KOPT-K1 (cell line): ENCODE results near the gene NEK1.

Experiments used
- H3K27ac ChIP-seq: fragments of 200-600 bp; sonication (generic); 2 replicates; pipeline ENCODE4 v1.5.1; 2016; ENCODE audit warnings: antibody characterized with exemption, mild to moderate bottlenecking, low read depth, low read length; ENCODE audit not compliant: poor library complexity, severe bottlenecking
- H3K36me3 ChIP-seq: fragments of 200-600 bp; sonication (generic); 2 replicates; pipeline ENCODE4 v1.5.1; 2017; ENCODE audit warnings: antibody characterized with exemption, mild to moderate bottlenecking, low read length, moderate library complexity; ENCODE audit not compliant: insufficient read depth
- H3K9me3 ChIP-seq: fragments of 200-600 bp; sonication (generic); 2 replicates; pipeline ENCODE4 v1.5.1; 2017; ENCODE audit warnings: antibody characterized with exemption, low read length, mild to moderate bottlenecking; ENCODE audit not compliant: insufficient read depth, poor library complexity, severe bottlenecking

The NEK1 gene

DNA sequence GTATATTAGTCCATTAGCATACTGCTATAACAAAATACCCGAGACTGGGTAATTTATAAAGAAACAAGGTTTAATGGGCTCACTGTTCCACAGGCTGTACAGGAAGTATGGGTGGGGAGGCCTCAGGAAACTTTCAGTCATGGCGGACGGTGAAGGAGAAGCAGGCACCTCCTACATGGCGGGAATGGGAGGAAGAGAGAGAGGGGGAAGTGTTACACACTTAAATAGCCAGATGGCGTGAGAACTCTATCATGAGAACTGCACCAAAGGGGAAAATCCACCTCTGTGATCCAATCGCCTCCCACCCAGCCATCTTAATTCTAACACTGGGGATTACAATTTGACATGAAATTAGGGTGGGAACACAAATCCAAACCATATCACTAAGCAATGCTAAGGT lies 242.7 kb downstream of the NEK1 start:
- Histone ChIP-seq H3K27ac (no peak overlapping the region), H3K9me3 (peaks cover 5% of the 10 kb centered on the region), H3K36me3 (no peaks in the 10 kb centered on the region)

DNA sequence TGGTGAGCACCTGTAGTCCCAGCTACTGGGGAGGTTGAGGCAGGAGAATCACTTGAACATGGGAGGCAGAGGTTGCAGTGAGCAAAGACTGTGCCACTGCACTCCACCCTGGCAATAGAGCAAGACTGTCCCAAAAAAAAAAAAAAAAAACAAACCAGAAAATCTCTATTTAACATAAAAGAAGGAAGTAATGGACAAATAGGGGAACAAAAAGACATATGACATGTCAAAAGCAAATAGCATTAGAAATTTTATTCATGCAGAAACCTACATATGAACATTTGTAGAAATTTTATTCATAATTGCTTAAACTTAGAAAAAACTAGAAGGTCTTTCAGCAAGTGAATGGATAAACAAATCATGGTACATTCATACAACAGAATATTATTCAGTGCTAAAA lies 244.6 kb downstream of the NEK1 start:
- Histone ChIP-seq H3K27ac (no peak overlapping the region), H3K9me3 (peaks cover 5% of the 10 kb centered on the region), H3K36me3 (no peaks in the 10 kb centered on the region)

DNA sequence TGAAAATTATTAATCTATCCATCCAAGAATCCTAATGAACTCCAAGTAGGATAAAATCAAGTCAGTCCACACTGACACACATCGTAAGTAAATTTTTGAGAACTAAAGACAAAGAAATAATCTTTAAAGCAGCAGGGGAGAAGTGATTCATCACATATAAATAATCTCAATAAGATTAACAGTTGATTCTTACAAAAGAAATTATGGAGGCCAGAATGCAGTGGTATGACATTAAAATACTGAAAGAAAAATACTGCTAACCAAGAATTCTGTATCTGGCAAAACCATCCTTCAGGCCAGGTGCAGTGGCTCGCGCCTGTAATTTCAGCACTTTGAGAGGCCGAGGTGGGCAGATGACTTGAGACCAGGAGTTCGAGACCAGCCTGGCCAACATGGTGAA lies 245.6 kb downstream of the NEK1 start:
- peaks cover 5% of the 10 kb centered on the region for H3K9me3 ChIP-seq
- H3K36me3 ChIP-seq: no peaks in the 10 kb centered on the region
- no peak overlapping the region for H3K27ac ChIP-seq

GRCh38 chr4:169362607-169363006 lies 249.8 kb downstream of the NEK1 start:
- H3K9me3 ChIP-seq: peaks cover 5% of the 10 kb centered on the region
- no peaks in the 10 kb centered on the region for H3K36me3 ChIP-seq
- no peak overlapping the region for H3K27ac ChIP-seq

GRCh38 chr4:169361756-169362155 lies 250.6 kb downstream of the NEK1 start:
- no peak overlapping the region for H3K27ac ChIP-seq

DNA sequence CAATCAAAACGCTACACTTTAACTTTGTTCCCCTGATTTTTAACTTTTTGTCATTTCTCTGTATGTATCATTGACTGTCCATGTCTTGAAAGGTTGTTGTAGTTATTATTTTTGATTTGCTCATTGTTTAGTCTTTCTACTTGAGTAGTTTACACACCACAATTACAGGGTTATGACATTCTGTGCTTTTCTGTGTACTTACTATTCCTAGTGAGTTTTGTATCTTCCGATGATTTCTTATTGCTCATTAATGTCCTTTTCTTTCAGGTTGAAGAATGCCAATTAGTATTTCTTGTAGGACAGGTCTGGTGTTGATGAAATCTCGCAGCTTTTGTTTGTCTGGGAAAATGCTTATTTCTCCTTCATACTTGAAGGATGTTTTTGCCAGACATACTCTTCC lies 252.4 kb downstream of the NEK1 start:
- Histone ChIP-seq H3K9me3 (no peaks in the 10 kb centered on the region), H3K27ac (no peak overlapping the region), H3K36me3 (no peaks in the 10 kb centered on the region)

More at GRCh38 chr4:169361756-169362155, 250.6 kb downstream of the NEK1 start:
- no peaks in the 10 kb centered on the region for H3K36me3 ChIP-seq
- H3K9me3 ChIP-seq: peaks cover 5% of the 10 kb centered on the region

DNA sequence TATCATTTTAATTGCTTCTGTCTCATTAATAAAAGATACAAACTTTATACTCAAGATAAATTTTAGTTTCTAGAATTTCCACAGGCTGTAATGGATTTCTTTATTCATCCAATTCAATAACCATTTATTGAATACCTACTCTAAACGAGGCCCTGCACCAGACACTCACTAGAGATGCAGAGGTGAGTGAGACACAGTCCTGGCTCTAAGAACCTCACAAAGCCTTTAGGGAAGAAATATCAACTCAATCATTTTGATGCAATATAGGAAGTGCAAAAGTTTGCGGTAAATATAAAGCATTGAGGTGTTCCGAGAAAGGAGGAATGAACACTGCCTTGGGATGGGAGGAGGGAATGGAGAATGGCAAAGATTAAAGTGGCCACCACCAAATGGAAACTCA lies 260.0 kb downstream of the NEK1 start:
- no peaks in the 10 kb centered on the region for H3K36me3 ChIP-seq
- H3K9me3 ChIP-seq: no peaks in the 10 kb centered on the region
- no peak overlapping the region for H3K27ac ChIP-seq

GRCh38 chr4:169351872-169352271 lies 260.5 kb downstream of the NEK1 start:
- Histone ChIP-seq H3K9me3 (no peaks in the 10 kb centered on the region), H3K36me3 (no peaks in the 10 kb centered on the region), H3K27ac (no peak overlapping the region)

DNA sequence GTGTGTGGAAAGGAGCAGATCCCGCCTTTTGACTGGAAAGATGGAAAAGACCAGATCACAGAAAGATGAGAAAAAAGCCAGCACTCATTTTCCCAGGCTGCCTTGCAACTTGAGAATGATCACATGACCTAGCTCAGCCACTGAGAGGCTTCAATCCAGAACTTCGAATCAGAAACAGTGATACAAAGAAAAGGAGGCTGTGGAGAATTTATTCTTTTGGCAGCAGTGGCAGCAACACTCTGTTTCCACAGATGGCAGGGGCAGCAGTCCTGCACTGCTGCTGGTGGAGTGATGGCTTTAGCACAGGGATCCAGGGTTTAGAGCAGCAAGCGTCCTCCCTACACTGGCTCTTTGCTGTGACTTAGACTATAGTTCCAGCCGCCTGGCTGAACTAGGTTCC lies 263.8 kb downstream of the NEK1 start:
- Histone ChIP-seq H3K27ac (no peak overlapping the region), H3K36me3 (no peaks in the 10 kb centered on the region), H3K9me3 (no peaks in the 10 kb centered on the region)

GRCh38 chr4:169346840-169347239 lies 265.5 kb downstream of the NEK1 start:
- Histone ChIP-seq H3K9me3 (no peaks in the 10 kb centered on the region), H3K27ac (no peak overlapping the region), H3K36me3 (no peaks in the 10 kb centered on the region)

DNA sequence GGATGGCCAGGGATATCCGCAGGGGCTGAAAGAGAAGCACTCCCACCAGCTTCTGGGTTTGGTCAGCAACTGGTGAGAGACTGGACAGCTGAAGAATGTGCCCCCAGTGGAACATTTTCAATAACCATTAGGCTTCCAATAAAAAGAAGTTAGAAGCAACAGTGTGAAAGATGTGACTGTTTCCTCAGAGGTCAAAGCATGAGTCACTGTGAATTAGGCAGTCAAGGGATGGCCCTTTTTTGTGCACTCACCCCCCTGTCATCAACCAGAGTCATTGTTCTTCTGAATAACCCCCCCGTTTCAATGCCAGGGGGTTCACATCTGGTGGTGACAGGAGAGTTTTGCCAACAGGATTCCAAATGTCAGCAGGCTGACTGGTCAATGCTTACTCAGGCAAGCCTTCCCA lies 267.1 kb downstream of the NEK1 start:
- H3K9me3 ChIP-seq: no peaks in the 10 kb centered on the region
- H3K36me3 ChIP-seq: no peaks in the 10 kb centered on the region
- no peak overlapping the region for H3K27ac ChIP-seq
